ENCODE measurements around the gene MAPRE2.

DNA sequence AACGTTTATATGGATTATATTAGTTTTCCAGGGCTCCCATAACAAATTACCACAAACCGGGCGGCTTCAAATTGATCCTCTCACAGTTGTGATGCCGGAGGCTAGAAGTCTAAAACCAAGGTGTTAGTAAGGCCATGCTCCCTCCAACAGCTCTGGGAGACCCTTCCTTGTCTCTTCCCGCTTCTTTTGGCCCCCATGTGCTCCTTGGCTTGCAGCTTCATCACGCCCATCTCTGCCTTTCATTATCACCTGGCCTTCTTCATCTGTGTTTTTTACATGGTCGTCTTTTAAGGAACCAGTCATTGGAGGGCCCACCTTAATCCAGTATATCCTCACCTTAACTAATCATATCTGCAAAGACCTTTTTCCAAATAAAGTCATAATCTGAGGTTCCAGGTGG, 13.9 kb downstream of the MAPRE2 start:
- TF ChIP-seq, protein P1, sequence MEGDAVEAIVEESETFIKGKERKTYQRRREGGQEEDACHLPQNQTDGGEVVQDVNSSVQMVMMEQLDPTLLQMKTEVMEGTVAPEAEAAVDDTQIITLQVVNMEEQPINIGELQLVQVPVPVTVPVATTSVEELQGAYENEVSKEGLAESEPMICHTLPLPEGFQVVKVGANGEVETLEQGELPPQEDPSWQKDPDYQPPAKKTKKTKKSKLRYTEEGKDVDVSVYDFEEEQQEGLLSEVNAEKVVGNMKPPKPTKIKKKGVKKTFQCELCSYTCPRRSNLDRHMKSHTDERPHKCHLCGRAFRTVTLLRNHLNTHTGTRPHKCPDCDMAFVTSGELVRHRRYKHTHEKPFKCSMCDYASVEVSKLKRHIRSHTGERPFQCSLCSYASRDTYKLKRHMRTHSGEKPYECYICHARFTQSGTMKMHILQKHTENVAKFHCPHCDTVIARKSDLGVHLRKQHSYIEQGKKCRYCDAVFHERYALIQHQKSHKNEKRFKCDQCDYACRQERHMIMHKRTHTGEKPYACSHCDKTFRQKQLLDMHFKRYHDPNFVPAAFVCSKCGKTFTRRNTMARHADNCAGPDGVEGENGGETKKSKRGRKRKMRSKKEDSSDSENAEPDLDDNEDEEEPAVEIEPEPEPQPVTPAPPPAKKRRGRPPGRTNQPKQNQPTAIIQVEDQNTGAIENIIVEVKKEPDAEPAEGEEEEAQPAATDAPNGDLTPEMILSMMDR (IDR thresholded peaks at IDR 0.05): no peak
- no peak for TF ChIP-seq POLR2A (IDR thresholded peaks at IDR 0.05)
